H1 (cell line): ENCODE data around the gene CYB5R3.

ENCODE experiments used
- ASH2L ChIP-seq: fragments of 200-600, 300-600 bp; sonication (generic); IDR thresholded peaks from one replicate; pipeline ENCODE4 v1.7.1; 2017; ENCODE audit warnings: low read length
- BACH1 ChIP-seq: IDR thresholded peaks from 2 replicates; pipeline ENCODE4 v1.6.1; 2012; ENCODE audit warnings: low read length, improper control_type of control experiment
- CBX5 ChIP-seq: fragments of 300-800, 300-1000 bp; sonication (generic); IDR thresholded peaks from 2 replicates; pipeline ENCODE4 v1.7.1; 2016; ENCODE audit warnings: antibody characterized with exemption, low read length, low read depth
- CREB1 ChIP-seq: IDR thresholded peaks from 2 replicates; pipeline ENCODE4 v1.6.1; 2012; ENCODE audit warnings: inconsistent platforms
- CTCF ChIP-seq, 3 experiments: IDR thresholded peaks; 1 replicate in 2 of 3; 2 replicates in 1 of 3; pipeline versions ENCODE4 v1.5.1 to v1.6.1; 2011; ENCODE audit warnings: low read length in 3 of 3, mild to moderate bottlenecking in 3 of 3, inconsistent platforms in 2 of 3, low read depth in 1 of 3, moderate library complexity in 1 of 3; ENCODE audit not compliant: insufficient read depth in 1 of 3; ENCODE audit errors: control extremely low read depth in 1 of 3
- EZH2 ChIP-seq: fragments of 200-600 bp; sonication (generic); IDR thresholded peaks from 2 replicates; pipeline ENCODE4 v1.7.1; 2012; ENCODE audit warnings: low read depth, mild to moderate bottlenecking, moderate library complexity, low read length, inconsistent platforms; ENCODE audit not compliant: severe bottlenecking
- POLR2A ChIP-seq, 2 experiments: IDR thresholded peaks; 1 replicate in 1 of 2; 2 replicates in 1 of 2; pipeline ENCODE4 v1.6.1; 2011; ENCODE audit warnings: low read depth in 2 of 2, low read length in 2 of 2, mild to moderate bottlenecking in 2 of 2; ENCODE audit errors: control extremely low read depth in 1 of 2
- POLR2AphosphoS5 ChIP-seq: IDR thresholded peaks from 2 replicates; pipeline ENCODE4 v1.6.1; 2011; ENCODE audit warnings: low read depth, low read length
- RFX5 ChIP-seq: IDR thresholded peaks from 2 replicates; pipeline ENCODE4 v1.6.1; 2011; ENCODE audit warnings: low read depth, low read length, improper control_type of control experiment, borderline replicate concordance
- RNF2 ChIP-seq: fragments of 200-900, 300-1000 bp; sonication (generic); IDR thresholded peaks from 2 replicates; pipeline ENCODE4 v1.7.1; 2016; ENCODE audit warnings: borderline replicate concordance, low read depth, mild to moderate bottlenecking, antibody characterized with exemption, low read length; ENCODE audit not compliant: poor library complexity, severe bottlenecking; ENCODE audit errors: missing control alignments
- SIRT6 ChIP-seq: IDR thresholded peaks from one replicate; pipeline ENCODE4 v1.7.1; 2012; ENCODE audit warnings: low read length, inconsistent platforms
- TEAD4 ChIP-seq: IDR thresholded peaks from 2 replicates; pipeline ENCODE4 v1.6.1; 2012; ENCODE audit warnings: low read depth, low read length, inconsistent platforms, mixed read lengths
- TF ChIP-seq, protein P1 (sequence below): IDR thresholded peaks from 2 replicates; pipeline ENCODE4 v1.6.1; 2012; ENCODE audit warnings: inconsistent platforms

DNA sequence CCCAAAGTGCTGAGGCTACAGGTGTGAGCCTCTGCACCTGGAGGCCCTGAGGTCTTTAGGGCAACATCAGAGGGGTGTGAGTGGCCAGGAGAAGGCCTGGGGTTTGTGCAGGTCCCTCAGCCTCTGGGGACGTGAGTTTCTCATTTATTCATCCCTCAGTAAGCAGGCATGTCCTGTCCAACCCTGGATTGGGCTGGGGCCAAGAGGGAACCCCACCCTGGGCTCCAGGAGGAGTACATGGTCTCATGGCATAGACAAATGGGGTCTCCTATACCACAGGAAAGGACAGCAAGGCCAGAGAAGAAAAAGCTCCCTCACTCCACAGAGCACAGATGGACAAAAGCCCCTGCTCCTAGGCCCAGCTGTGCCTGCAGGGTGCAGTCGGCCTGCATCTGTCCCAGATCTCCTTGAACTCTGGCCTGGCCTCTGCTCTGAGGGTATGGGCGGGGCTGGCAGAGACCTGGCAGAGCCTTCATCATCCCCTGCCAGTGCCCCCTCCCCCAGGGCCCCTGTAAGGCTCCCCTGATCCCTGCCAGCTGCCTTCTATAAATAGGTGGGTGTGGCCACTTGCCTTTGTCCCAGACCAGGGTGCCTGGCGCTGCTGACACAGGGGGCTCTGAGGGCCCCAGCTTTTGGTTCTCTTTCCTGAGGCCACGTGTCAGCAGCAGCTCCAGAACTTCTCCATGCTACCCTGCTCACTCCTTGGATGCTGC lies 36.9 kb upstream of the CYB5R3 start:
- no peak for TF ChIP-seq EZH2
- no peak for TF ChIP-seq CTCF (IDR thresholded peaks at IDR 0.05; ENCODE audit: control extremely low read depth in 1 of 3, insufficient read depth in 1 of 3, low read depth in 1 of 3, low read length in 3 of 3)
- TF ChIP-seq POLR2A (IDR thresholded peaks at IDR 0.05; ENCODE audit: control extremely low read depth in 1 of 2, low read depth in 2 of 2, low read length in 2 of 2), result no peak
- no peak for TF ChIP-seq RFX5
- no peak for TF ChIP-seq ASH2L
- TF ChIP-seq CBX5, result no peak
- no peak for TF ChIP-seq BACH1
- TF ChIP-seq SIRT6, result no peak
- TF ChIP-seq, protein P1, sequence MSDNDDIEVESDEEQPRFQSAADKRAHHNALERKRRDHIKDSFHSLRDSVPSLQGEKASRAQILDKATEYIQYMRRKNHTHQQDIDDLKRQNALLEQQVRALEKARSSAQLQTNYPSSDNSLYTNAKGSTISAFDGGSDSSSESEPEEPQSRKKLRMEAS, result no peak
- TF ChIP-seq TEAD4, result no peak
- no peak for TF ChIP-seq POLR2AphosphoS5
- no peak for TF ChIP-seq CREB1
- TF ChIP-seq RNF2, result no peak
